WTC11 (cell line): ENCODE data around the gene CDH11.

Experiments
- CTCF ChIP-seq: fragments of 200-600 bp; IDR thresholded peaks from 2 replicates; pipeline ENCODE4 v1.8.0; 2022; ENCODE audit warnings: antibody characterized with exemption
- EMX1 ChIP-seq: fragments of 250-450 bp; sonication (Bioruptor Pico); IDR thresholded peaks from 2 replicates; pipeline ENCODE4 v1.8.0; 2021; ENCODE audit warnings: mild to moderate bottlenecking
- KAT7 ChIP-seq: sonication (generic); formaldehyde crosslinking; IDR thresholded peaks from 2 replicates; pipeline ENCODE4 v1.8.1; 2023; ENCODE audit warnings: missing genetic modification reagents, mild to moderate bottlenecking, borderline replicate concordance
- NFE2L1 ChIP-seq: sonication (generic); formaldehyde crosslinking; IDR thresholded peaks from 2 replicates; pipeline ENCODE4 v1.8.1; 2023; ENCODE audit warnings: missing genetic modification reagents
- TF ChIP-seq, protein P1 (sequence below): sonication (generic); formaldehyde crosslinking; IDR thresholded peaks from 2 replicates; pipeline ENCODE4 v1.8.1; 2023; ENCODE audit warnings: mild to moderate bottlenecking, missing genetic modification reagents

DNA sequence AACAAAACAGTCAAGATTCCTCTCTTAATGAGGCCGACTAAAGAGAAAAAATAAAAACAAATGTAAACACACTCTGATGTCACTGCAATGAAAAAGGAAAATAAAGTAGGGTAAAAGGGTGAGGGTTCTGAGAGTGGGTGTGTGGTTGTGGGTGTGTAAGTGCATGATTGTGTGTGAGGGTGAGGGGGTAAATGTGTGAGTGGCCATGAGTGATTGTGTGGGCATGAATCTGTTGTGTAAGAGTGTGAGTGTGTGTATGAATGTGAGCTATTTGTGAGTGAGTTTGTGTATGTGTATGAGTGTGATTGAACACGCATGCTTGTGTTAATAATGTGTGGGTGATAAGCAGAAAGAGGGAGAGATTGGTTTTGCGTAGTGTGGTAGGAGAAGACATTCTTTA lies 132.8 kb downstream of the CDH11 start:
- TF ChIP-seq NFE2L1 (CRISPR knock-in tag) (no peak), CTCF (no peak), KAT7 (no peak), EMX1 (CRISPR knock-in tag) (no peak)
- TF ChIP-seq, protein P1, sequence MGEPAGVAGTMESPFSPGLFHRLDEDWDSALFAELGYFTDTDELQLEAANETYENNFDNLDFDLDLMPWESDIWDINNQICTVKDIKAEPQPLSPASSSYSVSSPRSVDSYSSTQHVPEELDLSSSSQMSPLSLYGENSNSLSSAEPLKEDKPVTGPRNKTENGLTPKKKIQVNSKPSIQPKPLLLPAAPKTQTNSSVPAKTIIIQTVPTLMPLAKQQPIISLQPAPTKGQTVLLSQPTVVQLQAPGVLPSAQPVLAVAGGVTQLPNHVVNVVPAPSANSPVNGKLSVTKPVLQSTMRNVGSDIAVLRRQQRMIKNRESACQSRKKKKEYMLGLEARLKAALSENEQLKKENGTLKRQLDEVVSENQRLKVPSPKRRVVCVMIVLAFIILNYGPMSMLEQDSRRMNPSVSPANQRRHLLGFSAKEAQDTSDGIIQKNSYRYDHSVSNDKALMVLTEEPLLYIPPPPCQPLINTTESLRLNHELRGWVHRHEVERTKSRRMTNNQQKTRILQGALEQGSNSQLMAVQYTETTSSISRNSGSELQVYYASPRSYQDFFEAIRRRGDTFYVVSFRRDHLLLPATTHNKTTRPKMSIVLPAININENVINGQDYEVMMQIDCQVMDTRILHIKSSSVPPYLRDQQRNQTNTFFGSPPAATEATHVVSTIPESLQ (CRISPR knock-in tag) = no peak
